Measurements from ENCODE around the gene PARP2. TPM values are rescaled to one million over a fixed set of nuclear protein-coding genes. Genes with fewer than 3 reads are reported as not detected.

The PARP2 gene
- total and polyA plus RNA-seq, 2 of the 8 experiments (the other 6 are each of a cell fraction or from before 2014, with no cell fraction given): 27.7 to 41.7 TPM

- TF ChIP-seq CHD7 (IDR thresholded peaks at IDR 0.05; ENCODE audit: insufficient replicate concordance, low read length) (no peak), POU5F1 (IDR thresholded peaks at IDR 0.05; ENCODE audit: low read depth, low read length) (no peak), CHD2 (IDR thresholded peaks at IDR 0.05; ENCODE audit: low read length) (no peak), GABPA (IDR thresholded peaks at IDR 0.05; ENCODE audit: borderline replicate concordance, insufficient read depth, low read length) (no peak), CBX8 (IDR thresholded peaks at IDR 0.05; ENCODE audit: borderline replicate concordance, low read depth, low read length) (no peak), RAD21 (IDR thresholded peaks at IDR 0.05 in 1 of 2, conservative IDR thresholded peaks at IDR 0.05 in 1 of 2; ENCODE audit: low read depth in 2 of 2, low read length in 2 of 2) (no peak), JUN (IDR thresholded peaks at IDR 0.05; ENCODE audit: low read depth, low read length) (no peak), SIRT6 (IDR thresholded peaks at IDR 0.05; ENCODE audit: low read length) (no peak)
These were observed 39.6 kb downstream of the PARP2 start (continued) for GRCh38 chr14:20383032-20383431.

Measured in H1 (cell line).